Measurements from ENCODE around the gene CDH24. TPM values are rescaled to one million over a fixed set of nuclear protein-coding genes. Genes with fewer than 3 reads are reported as not detected.

CDH24 gene
- total and polyA plus RNA-seq, 10 of the 15 experiments (the other 5 are each of a cell fraction or from before 2014, with no cell fraction given) = 0.10 to 1.5 (median 0.45) TPM; not detected in 2

DNA sequence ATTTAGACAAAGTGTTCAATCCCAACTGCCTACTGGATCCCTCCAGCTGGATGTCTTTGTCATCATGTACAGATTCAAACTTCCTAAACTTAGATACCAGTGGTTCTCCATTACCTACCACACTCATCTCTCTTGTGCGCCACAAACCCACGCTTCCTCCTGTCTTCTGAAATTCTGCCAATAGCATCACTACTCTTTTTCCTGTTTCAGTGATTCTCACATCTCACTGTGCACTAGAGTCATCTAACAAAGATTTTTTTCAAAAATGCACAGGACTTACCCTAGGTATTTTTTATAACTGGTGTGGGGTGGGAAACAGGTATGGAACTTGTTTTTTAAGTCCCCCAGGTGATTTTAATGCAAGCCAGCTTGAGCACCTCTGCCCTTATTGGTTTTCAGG is 28.5 kb downstream of the CDH24 start:
- Histone ChIP-seq H2AFZ (ENCODE audit: control insufficient read depth, low read depth, low read length) (no peak overlapping the region), H4K20me1 (ENCODE audit: control insufficient read depth, insufficient read depth) (no peaks in the 10 kb centered on the region), H3K9me3 (replicated peaks; ENCODE audit: control insufficient read depth, insufficient read depth, low read length) (no peaks in the 10 kb centered on the region), H3K79me2 (ENCODE audit: control insufficient read depth, insufficient read depth, low read length) (peaks cover 8% of the 10 kb centered on the region), H3K27me3 (replicated peaks in 1 of 2; ENCODE audit: control insufficient read depth in 2 of 2, insufficient read depth in 2 of 2, low read length in 1 of 2) (no peaks in the 10 kb centered on the region), H3K4me2 (ENCODE audit: control insufficient read depth, insufficient read depth) (0 out of 2 replicates have a peak overlapping the region, but pooled peaks have one; percentile 25), H3K9ac (ENCODE audit: control insufficient read depth, insufficient read depth, low read length) (no peak overlapping the region), H3K4me1 (ENCODE audit: control insufficient read depth, insufficient read depth, low read length) (peaks cover 6% of the 10 kb centered on the region), H3K27ac (ENCODE audit: control insufficient read depth, insufficient read depth) (no peak overlapping the region), H3K36me3 (ENCODE audit: control insufficient read depth in 2 of 2, insufficient read depth in 2 of 2, low read length in 1 of 2) (peaks cover 5 to 42% of the 10 kb centered on the region in 2 experiments), H3K4me3 (no peak overlapping the region; the same call in 1 of the 2 replicates)
- POLR2A ChIA-PET = interaction anchor here (0.6 to 2.6 kb wide), 3 partner anchors 21 to 277 kb away, joined by 3 to 12 read pairs (median 3); no protein-coding TSS in a partner anchor
- TSS peak; percentile 18 for BruUV-seq (replicated peaks)
- SMC1A ChIA-PET (ENCODE audit: uncharacterized antibody, unreplicated experiment) = interaction anchor here (0.9 to 2.8 kb wide), 5 partner anchors 18 to 56 kb away, joined by 3 to 15 read pairs (median 6); no protein-coding TSS in a partner anchor
- CTCF ChIA-PET = interaction anchor here (0.6 to 4.0 kb wide), 10 partner anchors 15 to 56 kb away, joined by 3 to 16 read pairs (median 4); no protein-coding TSS in a partner anchor
- intact Hi-C loops (cut with micrococcal nuclease; ENCODE audit: unreplicated experiment) = no loop called here
- WGBS (ENCODE audit: insufficient coverage, insufficient replicate concordance, low lambda C conversion rate, missing lambda C conversion rate) = 74% methylated on average over 2 of the region's 2 CpGs
- RAD21 ChIA-PET (ENCODE audit: unreplicated experiment) = no interaction called here
- DNase-seq (ENCODE audit: low read depth, low spot score) (no peak), ATAC-seq (peak; percentile 33; the same call in 2 of the 3 replicates), FAIRE-seq (no peak)
- TF ChIP-seq PAX8 (IDR thresholded peaks at IDR 0.05) = no peak
- TF ChIP-seq SREBF2 (IDR thresholded peaks at IDR 0.05; ENCODE audit: low read length) = no peak
- TF ChIP-seq, protein P1, sequence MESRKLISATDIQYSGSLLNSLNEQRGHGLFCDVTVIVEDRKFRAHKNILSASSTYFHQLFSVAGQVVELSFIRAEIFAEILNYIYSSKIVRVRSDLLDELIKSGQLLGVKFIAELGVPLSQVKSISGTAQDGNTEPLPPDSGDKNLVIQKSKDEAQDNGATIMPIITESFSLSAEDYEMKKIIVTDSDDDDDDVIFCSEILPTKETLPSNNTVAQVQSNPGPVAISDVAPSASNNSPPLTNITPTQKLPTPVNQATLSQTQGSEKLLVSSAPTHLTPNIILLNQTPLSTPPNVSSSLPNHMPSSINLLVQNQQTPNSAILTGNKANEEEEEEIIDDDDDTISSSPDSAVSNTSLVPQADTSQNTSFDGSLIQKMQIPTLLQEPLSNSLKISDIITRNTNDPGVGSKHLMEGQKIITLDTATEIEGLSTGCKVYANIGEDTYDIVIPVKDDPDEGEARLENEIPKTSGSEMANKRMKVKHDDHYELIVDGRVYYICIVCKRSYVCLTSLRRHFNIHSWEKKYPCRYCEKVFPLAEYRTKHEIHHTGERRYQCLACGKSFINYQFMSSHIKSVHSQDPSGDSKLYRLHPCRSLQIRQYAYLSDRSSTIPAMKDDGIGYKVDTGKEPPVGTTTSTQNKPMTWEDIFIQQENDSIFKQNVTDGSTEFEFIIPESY (IDR thresholded peaks at IDR 0.05) = 0 out of 2 replicates have a peak, but pooled peaks have one; percentile 20
- TF ChIP-seq ETV6 (conservative IDR thresholded peaks at IDR 0.05 in 1 of 2, IDR thresholded peaks at IDR 0.05 in 1 of 2; ENCODE audit: borderline replicate concordance in 1 of 2, low read depth in 1 of 2) = no peak
- no peak for TF ChIP-seq JUND (IDR thresholded peaks at IDR 0.05; ENCODE audit: low read depth, low read length)
- in situ Hi-C loops (cut with MboI) = no loop called here
